ENCODE results near the gene AMIGO2.
"Not testable (repeated sequence)": the region's sequence is repeated elsewhere in the genome, so short reads cannot be mapped to it uniquely, and the experiment has no call there.

The AMIGO2 gene

GRCh38 chr12:47071241-47071852 is 8.4 kb downstream of the AMIGO2 start:
- DNase-seq: no peak

GRCh38 chr12:47070310-47070709 is 9.4 kb downstream of the AMIGO2 start:
- no peak for DNase-seq

- no peak for DNase-seq
Measured at GRCh38 chr12:47068539-47068938, 11.2 kb downstream of the AMIGO2 start.

- DNase-seq: no peak
Measured at GRCh38 chr12:47067771-47068431, 11.9 kb downstream of the AMIGO2 start.

GRCh38 chr12:47067176-47067575 is 12.6 kb downstream of the AMIGO2 start:
- no peak for DNase-seq

GRCh38 chr12:47066278-47067025 is 13.3 kb downstream of the AMIGO2 start:
- no peak for DNase-seq

GRCh38 chr12:47065546-47065945 is 14.2 kb downstream of the AMIGO2 start:
- DNase-seq: no peak

GRCh38 chr12:47058640-47059039 is 21.1 kb downstream of the AMIGO2 start:
- not testable (repeated sequence) for DNase-seq

- not testable (repeated sequence) for DNase-seq
Measured at GRCh38 chr12:47056944-47057343, 22.8 kb downstream of the AMIGO2 start.

GRCh38 chr12:47055856-47056255 is 23.9 kb downstream of the AMIGO2 start:
- DNase-seq: not testable (repeated sequence)

GRCh38 chr12:47054659-47055058 is 25.1 kb downstream of the AMIGO2 start:
- no peak for DNase-seq

GRCh38 chr12:47053961-47054360 is 25.8 kb downstream of the AMIGO2 start:
- DNase-seq: no peak

- DNase-seq: no peak
Measured at GRCh38 chr12:47052274-47052673, 27.5 kb downstream of the AMIGO2 start.

- DNase-seq: not testable (repeated sequence)
Measured at GRCh38 chr12:47051291-47051690, 28.5 kb downstream of the AMIGO2 start.

- DNase-seq: no peak
Measured at GRCh38 chr12:47048541-47048940, 31.2 kb downstream of the AMIGO2 start.

GRCh38 chr12:47041327-47041726 is 38.4 kb downstream of the AMIGO2 start:
- no peak for DNase-seq

- DNase-seq: no peak
Measured at GRCh38 chr12:47039756-47040155, 40.0 kb downstream of the AMIGO2 start.

GRCh38 chr12:47039079-47039478 is 40.7 kb downstream of the AMIGO2 start:
- DNase-seq: no peak

GRCh38 chr12:47038270-47038748 is 41.5 kb downstream of the AMIGO2 start:
- DNase-seq: no peak

- DNase-seq: no peak
Measured at GRCh38 chr12:47035484-47035883, 44.3 kb downstream of the AMIGO2 start.

- DNase-seq: no peak
Measured at GRCh38 chr12:47034661-47035060, 45.1 kb downstream of the AMIGO2 start.

- no peak for DNase-seq
Measured at GRCh38 chr12:47033789-47034555, 45.8 kb downstream of the AMIGO2 start.

GRCh38 chr12:47033081-47033480 is 46.7 kb downstream of the AMIGO2 start:
- DNase-seq: no peak

All from activated CD8-positive, alpha-beta memory T cell treated with anti-CD3 and anti-CD28 coated beads, Interleukin-2, amount 50 U/mL, for 48 hours (primary cell).